ENCODE results near the gene TASP1.

The TASP1 gene

GRCh38 chr20:13348311-13349234, 290.2 kb downstream of the TASP1 start:
- DNase-seq (ENCODE audit: low read depth in 2 of 2) = no peak

DNA sequence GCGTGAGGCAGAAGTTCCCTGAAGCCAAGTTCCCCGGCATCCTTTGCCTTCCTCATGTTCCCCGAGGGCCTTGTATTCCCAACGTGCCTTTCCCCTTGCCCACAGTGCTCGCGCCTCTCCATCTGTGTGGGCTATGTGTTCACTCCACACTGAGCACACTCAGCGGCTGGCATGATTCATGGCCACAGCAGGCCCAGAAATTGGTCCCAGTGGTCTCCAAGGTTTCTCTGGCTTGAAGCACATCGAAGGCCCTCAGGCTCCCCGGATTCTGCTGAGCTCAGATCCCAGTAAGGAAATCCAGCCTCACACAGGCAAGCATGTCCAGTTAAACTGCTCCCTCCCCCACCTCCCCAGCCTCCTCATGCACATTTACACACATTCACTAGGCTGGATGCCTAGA, 294.1 kb downstream of the TASP1 start:
- no peak for DNase-seq (ENCODE audit: low read depth in 2 of 2)

- no peak for DNase-seq (ENCODE audit: low read depth in 2 of 2)
Observed at GRCh38 chr20:13342469-13343242, 296.1 kb downstream of the TASP1 start.

- no peak for DNase-seq (ENCODE audit: low read depth in 2 of 2)
Observed at GRCh38 chr20:13341737-13342393, 296.9 kb downstream of the TASP1 start.

DNA sequence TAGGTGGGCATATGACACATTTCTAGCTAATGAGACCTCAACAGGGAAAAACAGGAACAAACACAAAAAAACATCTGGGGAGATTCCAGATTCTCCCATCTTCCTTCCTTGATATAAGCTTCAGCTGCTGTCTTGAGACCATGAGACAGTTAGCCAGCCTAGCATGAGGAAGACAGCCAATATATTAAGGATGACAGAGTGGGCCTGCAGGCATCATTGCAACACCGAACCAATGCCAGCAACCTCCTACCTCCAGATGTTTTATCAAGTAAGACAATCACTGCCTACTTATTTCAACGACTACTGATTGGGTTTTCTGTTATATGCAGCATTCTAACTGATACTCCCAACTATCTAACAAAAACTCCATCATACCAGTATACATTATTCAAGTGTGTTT, 298.6 kb downstream of the TASP1 start:
- no peak for DNase-seq (ENCODE audit: low read depth in 2 of 2)
